Skeletal muscle tissue (tissue), 4 donors: ENCODE results near the gene SMIM5. TPM values are rescaled to one million over a fixed set of nuclear protein-coding genes. Genes with fewer than 3 reads are reported as not detected.

ENCODE experiments used
- H3K27ac ChIP-seq: one replicate; pipeline ENCODE4 v1.7.0; 2013; ENCODE audit warnings: mild to moderate bottlenecking, low read depth, low read length, inconsistent platforms
- H3K27me3 ChIP-seq, 3 donors: one replicate each; pipeline ENCODE4 v1.7.0; 2013; ENCODE audit warnings: low read length in 3 of 3; ENCODE audit not compliant: control insufficient read depth in 3 of 3, insufficient read depth in 3 of 3
- H3K36me3 ChIP-seq, 3 donors: one replicate each; pipeline ENCODE4 v1.7.0; 2013; ENCODE audit warnings: low read length in 3 of 3; ENCODE audit not compliant: control insufficient read depth in 3 of 3, insufficient read depth in 3 of 3
- H3K4me1 ChIP-seq, 3 donors: one replicate each; pipeline ENCODE4 v1.7.0; 2013; ENCODE audit warnings: low read length in 3 of 3, mild to moderate bottlenecking in 3 of 3; ENCODE audit not compliant: control insufficient read depth in 3 of 3, insufficient read depth in 3 of 3
- H3K4me3 ChIP-seq, 3 donors: one replicate each; pipeline ENCODE4 v1.7.0; 2013; ENCODE audit warnings: low read length in 3 of 3
- H3K9ac ChIP-seq, 3 donors: one replicate each; pipeline ENCODE4 v1.7.0; 2013; ENCODE audit warnings: low read length in 3 of 3, mild to moderate bottlenecking in 3 of 3, moderate library complexity in 2 of 3, low read depth in 1 of 3
- H3K9me3 ChIP-seq, 3 donors: one replicate each; pipeline ENCODE4 v1.7.0; 2013; ENCODE audit warnings: low read length in 3 of 3; ENCODE audit not compliant: control insufficient read depth in 3 of 3
- total RNA-seq: library from RNA; depleted of rRNA; stranded (reverse); fragments of >200 nt; gene quantifications from one replicate; pipeline ENCODE4 v1.2.3, GENCODE V29; 2014
- donor health status: Osteomylitis.

Gene SMIM5
- total RNA-seq, 1 donor from 2014 or later, result 3.7 TPM

- Histone ChIP-seq H3K4me1 (no peaks in the 10 kb centered on the region), H3K9ac (no peak overlapping the region), H3K27ac (no peak overlapping the region), H3K4me3 (no peak overlapping the region), H3K9me3 (no peaks in the 10 kb centered on the region), H3K36me3 (peaks cover 5 to 15% (median 15%) of the 10 kb centered on the region in 3 donors), H3K27me3 (peaks cover 0 to 14% (median 6%) of the 10 kb centered on the region in 3 donors)
Measured at GRCh38 chr17:75615301-75615700, 17.9 kb upstream of the SMIM5 start.

GRCh38 chr17:75616521-75617122 is 16.6 kb upstream of the SMIM5 start:
- H3K9me3 ChIP-seq, result no peaks in the 10 kb centered on the region
- H3K9ac ChIP-seq, result no peak overlapping the region
- H3K4me3 ChIP-seq, result no peak overlapping the region
- no peak overlapping the region for H3K27ac ChIP-seq
- H3K36me3 ChIP-seq, result peaks cover 6 to 23% (median 12%) of the 10 kb centered on the region in 3 donors
- peaks cover 0 to 14% (median 8%) of the 10 kb centered on the region in 3 donors for H3K27me3 ChIP-seq
- H3K4me1 ChIP-seq, result no peaks in the 10 kb centered on the region

- no peaks in the 10 kb centered on the region for H3K9me3 ChIP-seq
- H3K4me1 ChIP-seq, result no peaks in the 10 kb centered on the region
- H3K36me3 ChIP-seq, result peaks cover 6 to 23% (median 12%) of the 10 kb centered on the region in 3 donors
- H3K9ac ChIP-seq, result no peak overlapping the region
- no peak overlapping the region for H3K27ac ChIP-seq
- peaks cover 0 to 14% (median 8%) of the 10 kb centered on the region in 3 donors for H3K27me3 ChIP-seq
- H3K4me3 ChIP-seq, result no peak overlapping the region
Measured at GRCh38 chr17:75617218-75617617, 16.0 kb upstream of the SMIM5 start.

GRCh38 chr17:75617675-75618074 is 15.6 kb upstream of the SMIM5 start:
- no peak overlapping the region for H3K4me3 ChIP-seq
- no peaks in the 10 kb centered on the region for H3K4me1 ChIP-seq
- no peak overlapping the region for H3K27ac ChIP-seq
- peaks cover 6 to 23% (median 11%) of the 10 kb centered on the region in 3 donors for H3K36me3 ChIP-seq
- peaks cover 0 to 14% (median 8%) of the 10 kb centered on the region in 3 donors for H3K27me3 ChIP-seq
- no peak overlapping the region for H3K9ac ChIP-seq
- H3K9me3 ChIP-seq, result no peaks in the 10 kb centered on the region

DNA sequence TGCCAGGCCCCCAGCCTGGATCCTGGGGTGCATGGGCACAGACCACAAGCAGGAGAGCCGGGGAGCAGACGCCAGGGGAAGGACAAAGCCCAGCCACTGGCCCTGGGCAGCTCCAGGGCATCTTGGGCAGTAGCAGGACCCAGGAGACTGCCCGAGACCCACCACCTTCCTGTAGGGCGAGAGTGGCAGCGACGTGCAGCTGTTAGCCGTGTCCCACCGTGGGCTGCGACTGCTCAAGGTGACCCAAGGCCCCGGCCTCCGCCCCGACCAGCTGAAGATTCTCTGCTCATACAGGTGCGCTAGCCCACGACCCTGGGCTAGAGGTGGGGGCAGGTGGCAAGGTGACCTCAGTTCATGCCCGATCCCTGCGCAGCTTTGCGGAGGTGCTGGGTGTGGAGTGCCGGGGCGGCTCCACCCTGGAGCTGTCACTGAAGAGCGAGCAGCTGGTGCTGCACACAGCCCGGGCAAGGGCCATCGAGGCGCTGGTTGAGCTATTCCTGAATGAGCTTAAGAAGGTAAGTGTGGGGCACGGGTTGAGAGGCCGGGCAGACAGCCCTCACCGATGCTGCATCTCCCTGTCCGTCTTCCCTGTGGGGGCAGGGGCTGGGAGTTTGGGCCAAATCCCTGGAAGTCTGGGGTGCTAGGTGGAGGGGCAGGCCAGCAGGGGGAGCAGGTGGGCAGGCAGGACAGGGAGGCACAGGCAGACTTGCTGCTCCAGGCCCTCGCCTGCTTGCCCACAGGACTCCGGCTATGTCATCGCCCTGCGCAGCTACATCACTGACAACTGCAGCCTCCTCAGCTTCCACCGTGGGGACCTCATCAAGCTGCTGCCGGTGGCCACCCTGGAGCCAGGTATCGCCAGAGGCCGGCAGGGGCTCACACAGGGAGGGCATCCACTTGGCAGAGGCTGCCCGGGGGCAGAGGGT is 13.5 kb upstream of the SMIM5 start:
- H3K9ac ChIP-seq, result no peak overlapping the region
- H3K36me3 ChIP-seq, result peaks cover 8 to 22% (median 10%) of the 10 kb centered on the region in 3 donors
- H3K4me1 ChIP-seq, result peaks cover 0 to 8% (median 6%) of the 10 kb centered on the region in 3 donors
- H3K4me3 ChIP-seq, result no peak overlapping the region
- no peak overlapping the region for H3K27ac ChIP-seq
- H3K9me3 ChIP-seq, result no peaks in the 10 kb centered on the region
- peaks cover 0 to 14% (median 8%) of the 10 kb centered on the region in 3 donors for H3K27me3 ChIP-seq

GRCh38 chr17:75621489-75621888 is 11.7 kb upstream of the SMIM5 start:
- Histone ChIP-seq H3K4me3 (no peak overlapping the region), H3K36me3 (peaks cover 10 to 31% (median 10%) of the 10 kb centered on the region in 3 donors), H3K27me3 (peaks cover 0 to 14% (median 8%) of the 10 kb centered on the region in 3 donors), H3K9ac (no peak overlapping the region), H3K9me3 (no peaks in the 10 kb centered on the region), H3K27ac (no peak overlapping the region), H3K4me1 (peaks cover 0 to 8% (median 6%) of the 10 kb centered on the region in 3 donors)

DNA sequence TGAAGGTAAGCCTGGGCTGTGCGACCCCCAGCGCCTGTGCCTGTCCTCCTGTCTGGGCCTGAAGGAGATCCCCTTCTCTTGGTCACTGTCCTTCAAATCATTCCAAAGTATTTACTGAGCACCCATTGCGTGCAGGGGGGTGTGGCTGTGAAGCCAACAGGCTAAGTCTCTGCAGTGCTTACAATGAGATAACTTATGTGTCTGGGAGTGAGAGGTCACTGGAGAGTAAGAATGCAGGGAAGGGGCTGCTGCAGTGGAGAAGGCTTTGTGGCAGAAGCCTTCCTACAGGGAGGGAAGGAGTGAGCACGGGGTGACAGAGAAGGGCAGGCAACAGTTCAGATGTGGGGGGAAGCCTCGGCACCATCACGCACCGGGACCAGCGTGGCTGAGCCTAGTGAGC is 11.2 kb upstream of the SMIM5 start:
- no peak overlapping the region for H3K9ac ChIP-seq
- H3K36me3 ChIP-seq, result peaks cover 13 to 35% (median 14%) of the 10 kb centered on the region in 3 donors
- no peaks in the 10 kb centered on the region for H3K9me3 ChIP-seq
- H3K27ac ChIP-seq, result no peak overlapping the region
- no peak overlapping the region for H3K4me3 ChIP-seq
- peaks cover 0 to 14% (median 8%) of the 10 kb centered on the region in 3 donors for H3K27me3 ChIP-seq
- peaks cover 0 to 8% (median 6%) of the 10 kb centered on the region in 3 donors for H3K4me1 ChIP-seq

GRCh38 chr17:75622771-75623273 is 10.4 kb upstream of the SMIM5 start:
- Histone ChIP-seq H3K36me3 (peaks cover 12 to 38% (median 17%) of the 10 kb centered on the region in 3 donors), H3K9me3 (no peaks in the 10 kb centered on the region)

GRCh38 chr17:75623386-75623785 is 9.8 kb upstream of the SMIM5 start:
- Histone ChIP-seq H3K27me3 (peaks cover 0 to 10% (median 4%) of the 10 kb centered on the region in 3 donors), H3K9me3 (no peaks in the 10 kb centered on the region), H3K9ac (peak overlapping the region in 1 of 3 donors; percentile 33), H3K4me3 (no peak overlapping the region), H3K27ac (no peak overlapping the region), H3K36me3 (peaks cover 13 to 34% (median 16%) of the 10 kb centered on the region in 3 donors), H3K4me1 (peaks cover 0 to 8% (median 6%) of the 10 kb centered on the region in 3 donors)

More at GRCh38 chr17:75622771-75623273, 10.4 kb upstream of the SMIM5 start:
- peaks cover 0 to 8% (median 6%) of the 10 kb centered on the region in 3 donors for H3K4me1 ChIP-seq
- no peak overlapping the region for H3K27ac ChIP-seq
- no peak overlapping the region for H3K4me3 ChIP-seq
- no peak overlapping the region for H3K9ac ChIP-seq
- H3K27me3 ChIP-seq, result peaks cover 0 to 12% (median 8%) of the 10 kb centered on the region in 3 donors
